C1 segment of cervical spinal cord (tissue), 14 donors: ENCODE measurements around the gene FAM47C.
"Not testable (repeated sequence)": the region's sequence is repeated elsewhere in the genome, so short reads cannot be mapped to it uniquely, and the experiment has no call there.

ENCODE experiments used
- DNase-seq, 14 donors: peaks; one replicate each; lab custom pipeline; 2025; lab: John Stamatoyannopoulos, UW

FAM47C gene

GRCh38 chrX:37008182-37008581 is at the start of gene FAM47C:
FAM47C (plus strand) TSS chrX:37008366; CDS start chrX:37008411, 45 bp downstream.
- DNase-seq: not testable (repeated sequence)

DNA sequence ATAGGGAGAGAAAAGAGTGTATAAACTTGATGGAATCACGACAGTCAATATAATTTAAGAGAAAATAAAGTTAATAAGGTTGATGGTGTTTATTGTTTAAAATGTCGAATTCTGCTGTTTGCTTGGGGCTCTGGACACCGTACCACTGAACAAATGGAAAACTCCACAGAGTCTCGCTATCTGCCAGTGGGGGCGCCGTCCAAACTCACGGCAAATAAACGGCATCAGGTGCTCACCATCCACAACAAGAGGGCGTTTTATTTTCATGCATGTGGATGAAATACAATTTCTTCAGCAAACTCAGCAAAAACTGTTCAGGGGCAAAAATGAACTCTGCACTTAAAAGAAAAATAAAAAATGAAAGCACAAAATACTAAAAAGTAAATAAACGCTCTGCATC is 46.6 kb upstream of the FAM47C start:
- DNase-seq: no peak

- no peak for DNase-seq
Observed at GRCh38 chrX:36963069-36963808, 44.9 kb upstream of the FAM47C start.

GRCh38 chrX:36963852-36964251 is 44.3 kb upstream of the FAM47C start:
- DNase-seq: no peak

DNA sequence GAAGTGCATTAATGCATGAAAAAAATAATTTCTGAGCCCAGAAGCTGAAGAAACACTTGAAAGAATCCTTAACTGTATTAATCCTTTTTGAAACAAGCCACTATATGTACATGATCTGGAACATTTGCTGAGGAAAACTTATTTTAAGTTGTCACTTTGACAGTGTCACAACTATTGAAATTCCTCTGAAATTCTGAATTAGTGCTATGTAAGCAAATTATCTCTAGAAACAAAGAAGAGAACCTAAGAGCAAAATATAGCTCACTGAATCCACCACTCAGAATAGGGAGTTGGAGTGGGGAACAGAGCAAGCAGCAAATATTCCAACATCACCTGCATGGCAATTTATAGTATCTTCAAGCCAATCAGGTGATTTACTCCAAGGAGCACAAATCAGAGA is 34.6 kb upstream of the FAM47C start:
- no peak for DNase-seq

DNA sequence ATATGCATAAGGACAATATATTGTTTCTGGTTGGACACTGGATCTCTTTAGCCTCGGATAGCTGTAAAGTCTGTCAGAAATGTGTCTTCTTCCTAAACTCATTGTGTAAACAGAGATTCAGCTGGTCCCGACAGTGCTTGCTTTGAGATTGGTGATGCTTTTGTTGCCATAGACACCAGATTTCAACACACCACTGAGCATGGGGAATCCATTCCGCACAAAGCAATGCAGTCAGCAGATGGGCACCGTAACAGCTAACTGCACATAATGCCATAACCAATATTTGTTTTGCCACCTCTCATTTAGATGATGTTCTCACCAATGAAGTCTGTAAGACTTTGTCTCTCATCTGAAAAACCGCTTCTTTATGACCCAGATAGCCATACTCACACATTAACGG is 33.3 kb upstream of the FAM47C start:
- DNase-seq: no peak

GRCh38 chrX:36978886-36979285 is 29.3 kb upstream of the FAM47C start:
- no peak for DNase-seq

DNA sequence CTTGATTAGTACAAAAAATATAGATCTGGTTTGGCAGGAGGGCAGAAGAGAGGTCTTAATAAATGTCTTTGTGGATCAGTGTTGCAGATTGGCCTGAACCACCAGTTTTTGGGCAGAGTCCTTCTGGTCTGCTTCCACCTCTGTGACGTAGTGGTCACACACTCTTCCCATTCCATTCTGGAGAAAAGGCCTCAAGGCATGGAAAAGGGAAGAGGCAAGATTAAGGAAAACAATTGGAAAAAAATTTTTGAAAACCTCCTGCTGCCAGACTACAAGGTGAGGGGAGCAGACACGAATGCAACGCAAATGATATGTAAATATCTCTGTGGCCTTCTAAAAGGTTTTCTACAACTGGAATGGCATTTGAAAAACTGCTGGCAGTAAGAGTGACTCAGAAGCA is 24.3 kb upstream of the FAM47C start:
- DNase-seq: no peak

- DNase-seq: not testable (repeated sequence)
Observed at GRCh38 chrX:36985416-36986209, 22.6 kb upstream of the FAM47C start.

- DNase-seq: no peak
Observed at GRCh38 chrX:36986231-36986630, 21.9 kb upstream of the FAM47C start.

DNA sequence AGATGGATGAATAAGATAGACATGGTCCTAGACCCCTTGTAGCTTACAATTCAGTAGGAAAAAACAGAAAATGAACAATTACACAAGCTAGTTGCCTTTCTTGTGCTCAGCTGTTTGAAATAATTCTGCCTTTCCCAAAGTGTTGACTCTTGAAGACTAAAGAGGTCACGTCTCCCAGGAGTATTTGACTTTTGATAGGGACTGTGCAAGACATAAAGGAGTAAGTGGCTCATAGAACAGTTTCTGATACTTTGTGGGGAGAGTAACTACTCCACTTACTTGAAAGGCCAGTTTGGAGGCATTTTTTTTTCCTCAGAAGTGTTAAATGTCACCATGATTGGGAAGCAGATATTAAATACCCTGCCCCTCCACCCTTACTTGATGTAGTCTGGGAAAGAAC is 21.0 kb upstream of the FAM47C start:
- not testable (repeated sequence) for DNase-seq

GRCh38 chrX:37000140-37000539 is 8.0 kb upstream of the FAM47C start:
- DNase-seq: no peak

DNA sequence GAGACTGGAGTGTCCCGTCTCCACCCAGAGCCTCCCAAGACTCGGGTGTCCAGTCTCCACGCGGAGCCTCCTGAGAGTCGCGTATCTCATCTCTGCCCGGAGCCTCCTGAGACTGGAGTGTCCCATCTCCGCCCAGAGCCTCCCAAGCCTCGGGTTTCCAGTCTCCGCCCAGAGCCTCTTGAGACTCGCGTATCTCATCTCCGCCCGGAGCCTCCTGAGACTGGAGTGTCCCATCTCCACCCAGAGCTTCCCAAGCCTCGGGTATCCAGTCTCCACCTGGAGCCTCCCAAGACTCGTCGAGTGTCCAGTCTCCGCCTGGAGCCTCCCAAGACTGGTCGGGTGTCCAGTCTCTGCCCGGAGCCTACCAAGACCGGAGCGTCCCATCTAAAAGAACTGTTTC is 2.3 kb downstream of the FAM47C start:
- no peak for DNase-seq

DNA sequence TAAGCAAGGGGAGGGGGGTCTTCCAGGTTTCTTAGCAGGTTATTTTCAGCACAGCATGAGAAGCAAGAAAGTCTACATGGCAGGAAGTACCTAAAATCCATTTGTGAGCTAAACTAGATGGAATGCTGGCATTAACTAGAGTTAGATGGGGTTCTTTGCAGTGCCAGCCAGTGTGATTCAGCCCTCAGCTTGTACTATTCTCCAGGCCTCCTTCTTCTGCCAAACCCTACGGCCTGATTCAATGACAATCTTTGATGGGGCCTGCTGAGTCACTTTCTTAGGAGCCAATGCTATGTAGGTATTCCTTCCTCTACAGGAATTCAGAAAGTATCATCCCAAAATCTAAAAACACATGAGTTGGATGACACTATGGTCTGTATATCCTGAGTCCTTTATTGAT is 26.1 kb downstream of the FAM47C start:
- not testable (repeated sequence) for DNase-seq

GRCh38 chrX:37036674-37037220 is 28.6 kb downstream of the FAM47C start:
- not testable (repeated sequence) for DNase-seq

GRCh38 chrX:37038814-37039213 is 30.6 kb downstream of the FAM47C start:
- not testable (repeated sequence) for DNase-seq

- DNase-seq: not testable (repeated sequence)
Observed at GRCh38 chrX:37042956-37043885, 35.1 kb downstream of the FAM47C start.

DNA sequence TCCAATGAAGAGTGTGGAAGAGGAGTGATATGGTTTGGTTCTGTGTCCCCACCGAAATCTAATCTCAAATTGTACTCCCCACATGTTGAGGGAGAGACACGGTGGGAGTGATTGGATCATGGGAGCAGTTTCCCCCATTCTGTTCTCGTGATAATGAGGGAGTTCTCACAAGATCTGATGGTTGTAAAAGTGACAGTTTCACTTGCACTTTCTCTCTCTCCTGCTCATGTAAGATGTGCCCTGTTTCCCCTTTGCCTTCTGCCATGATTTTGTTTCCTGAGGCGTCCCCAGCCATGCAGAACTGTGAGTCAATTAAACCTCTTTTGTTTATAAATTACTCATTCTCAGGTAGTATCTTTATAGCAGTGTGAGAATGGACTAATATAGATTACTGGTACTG is 39.6 kb downstream of the FAM47C start:
- DNase-seq: no peak

- DNase-seq: not testable (repeated sequence)
Observed at GRCh38 chrX:37057572-37057971, 49.4 kb downstream of the FAM47C start.

DNA sequence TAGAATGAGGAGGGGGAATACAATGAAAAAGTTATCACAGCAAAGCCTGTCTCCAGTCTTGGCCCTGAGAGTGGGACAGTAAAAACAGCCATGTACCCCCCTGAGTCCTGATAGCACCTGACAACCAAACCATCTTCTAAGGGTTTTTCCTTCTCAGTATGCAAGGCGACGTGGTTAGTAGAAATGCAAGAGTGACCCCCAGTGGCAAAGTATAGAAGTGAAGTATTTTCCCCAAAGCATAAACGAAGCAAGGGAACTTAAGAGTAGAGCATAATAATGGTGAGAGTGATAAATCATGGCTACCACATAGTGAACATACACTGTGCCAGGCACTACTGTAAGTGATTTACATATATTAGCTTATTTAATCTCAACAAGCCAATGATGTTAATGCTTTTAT is 52.8 kb downstream of the FAM47C start:
- no peak for DNase-seq
